ENCODE measurements around the gene UNC50.

Gene UNC50

DNA sequence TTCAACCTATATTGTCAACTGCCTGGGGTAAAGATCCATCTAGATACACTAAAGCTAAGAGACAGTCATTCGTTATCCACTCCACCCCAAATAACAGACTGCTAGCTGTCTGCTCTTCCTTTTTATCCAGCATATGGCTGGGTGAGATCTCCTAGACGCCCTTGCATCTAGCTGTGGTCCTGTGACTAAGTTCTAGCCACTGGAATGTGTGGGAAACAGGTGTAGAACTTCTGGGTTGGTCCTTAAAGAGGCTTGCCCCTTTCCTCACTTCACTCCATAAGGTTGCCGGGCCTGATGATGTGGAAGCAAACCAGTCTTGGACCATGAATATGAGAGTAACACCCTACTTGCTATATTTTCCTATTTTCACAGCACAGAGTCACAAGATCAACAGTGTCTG lies 3.3 kb upstream of the UNC50 start:
- TF ChIP-seq, protein P1, sequence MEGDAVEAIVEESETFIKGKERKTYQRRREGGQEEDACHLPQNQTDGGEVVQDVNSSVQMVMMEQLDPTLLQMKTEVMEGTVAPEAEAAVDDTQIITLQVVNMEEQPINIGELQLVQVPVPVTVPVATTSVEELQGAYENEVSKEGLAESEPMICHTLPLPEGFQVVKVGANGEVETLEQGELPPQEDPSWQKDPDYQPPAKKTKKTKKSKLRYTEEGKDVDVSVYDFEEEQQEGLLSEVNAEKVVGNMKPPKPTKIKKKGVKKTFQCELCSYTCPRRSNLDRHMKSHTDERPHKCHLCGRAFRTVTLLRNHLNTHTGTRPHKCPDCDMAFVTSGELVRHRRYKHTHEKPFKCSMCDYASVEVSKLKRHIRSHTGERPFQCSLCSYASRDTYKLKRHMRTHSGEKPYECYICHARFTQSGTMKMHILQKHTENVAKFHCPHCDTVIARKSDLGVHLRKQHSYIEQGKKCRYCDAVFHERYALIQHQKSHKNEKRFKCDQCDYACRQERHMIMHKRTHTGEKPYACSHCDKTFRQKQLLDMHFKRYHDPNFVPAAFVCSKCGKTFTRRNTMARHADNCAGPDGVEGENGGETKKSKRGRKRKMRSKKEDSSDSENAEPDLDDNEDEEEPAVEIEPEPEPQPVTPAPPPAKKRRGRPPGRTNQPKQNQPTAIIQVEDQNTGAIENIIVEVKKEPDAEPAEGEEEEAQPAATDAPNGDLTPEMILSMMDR (IDR thresholded peaks at IDR 0.05; ENCODE audit: control extremely low read depth, extremely low read depth, low read depth, missing control alignments) = no peak
- ChIA-PET POLR2A (no interaction called here), CTCF (interaction anchor here (2.3 to 3.0 kb wide), 2 partner anchors 15 to 192 kb away, joined by 9 read pairs; no protein-coding TSS in a partner anchor)
- DNase-seq (ENCODE audit: extremely low spot score) = no peak

DNA sequence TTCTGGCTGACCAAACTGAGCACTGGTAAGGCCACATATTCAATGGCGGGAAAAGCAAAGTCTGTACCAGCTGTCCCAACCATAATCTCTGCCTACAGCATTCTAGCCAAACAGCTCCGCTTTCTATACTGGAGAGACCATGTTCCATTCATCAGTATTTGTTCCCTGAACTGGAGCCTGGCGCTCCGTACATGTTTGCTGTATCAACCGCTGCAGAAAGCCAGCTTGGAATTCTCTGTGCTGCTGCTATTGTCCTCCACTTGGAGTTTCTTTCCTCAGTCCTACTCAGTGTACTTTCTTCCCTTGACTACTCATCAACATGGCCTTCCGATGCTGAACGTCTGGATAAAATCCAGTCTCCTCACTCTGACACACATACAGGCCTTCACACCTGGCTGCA lies 2.0 kb upstream of the UNC50 start:
- ChIA-PET POLR2A (no interaction called here), CTCF (interaction anchor here (1.3 to 3.0 kb wide), 2 partner anchors 10 to 194 kb away, joined by 3 to 9 read pairs; no protein-coding TSS in a partner anchor)

DNA sequence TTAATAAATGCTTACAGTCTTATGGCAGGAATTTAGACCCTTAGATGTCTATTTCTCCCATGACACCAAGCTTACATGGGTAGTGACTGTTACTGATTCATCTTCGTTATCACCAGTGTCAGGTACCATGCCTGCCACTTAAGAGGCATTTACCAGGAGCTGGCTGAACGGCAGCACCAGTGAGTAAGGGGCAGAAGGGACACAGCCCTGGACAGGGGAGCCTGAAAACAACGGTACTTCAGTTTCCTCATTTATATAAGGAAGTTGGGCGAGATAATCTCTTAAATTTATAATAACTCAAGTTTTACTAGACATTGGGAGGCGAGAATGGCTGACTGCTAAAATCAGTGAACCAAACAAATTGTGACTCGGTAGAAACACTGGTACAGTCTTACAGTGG lies 1.3 kb upstream of the UNC50 start:
- CTCF ChIA-PET = interaction anchor here (1.4 to 3.0 kb wide), 2 partner anchors 38 to 194 kb away, joined by 3 to 9 read pairs; no protein-coding TSS in a partner anchor
- no peak for DNase-seq (ENCODE audit: extremely low spot score)
- TF ChIP-seq, protein P1 (IDR thresholded peaks at IDR 0.05; ENCODE audit: control extremely low read depth, extremely low read depth, low read depth, missing control alignments) = no peak
- POLR2A ChIA-PET = no interaction called here

More for the DNA sequence above, 2.0 kb upstream of the UNC50 start:
- no peak for DNase-seq (ENCODE audit: extremely low spot score)
- TF ChIP-seq, protein P1 (IDR thresholded peaks at IDR 0.05; ENCODE audit: control extremely low read depth, extremely low read depth, low read depth, missing control alignments) = no peak

DNA sequence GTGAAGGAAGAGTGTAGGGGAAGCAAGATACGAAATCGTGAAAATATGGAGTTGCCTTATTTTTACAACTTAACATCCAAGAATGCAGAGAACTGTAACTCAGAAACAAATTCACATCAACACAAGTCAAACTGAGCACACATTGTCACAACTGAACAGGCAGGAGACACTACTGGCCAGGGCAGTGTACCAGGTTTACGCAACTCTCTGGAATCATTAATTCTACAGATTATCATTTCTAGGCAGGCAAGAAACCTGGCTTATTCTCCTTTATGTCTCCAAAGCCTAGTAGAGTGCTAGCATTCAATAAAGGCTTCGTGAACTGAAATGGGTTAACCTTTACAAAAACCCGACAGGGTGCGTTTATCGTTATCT lies 661 bp upstream of the UNC50 start:
- ChIA-PET POLR2A (no interaction called here), CTCF (interaction anchor here (1.4 to 3.0 kb wide), 3 partner anchors 39 to 195 kb away, joined by 3 to 9 read pairs (median 5); no protein-coding TSS in a partner anchor)
- TF ChIP-seq, protein P1 (IDR thresholded peaks at IDR 0.05; ENCODE audit: control extremely low read depth, extremely low read depth, low read depth, missing control alignments) = no peak
- no peak for DNase-seq (ENCODE audit: extremely low spot score)

DNA sequence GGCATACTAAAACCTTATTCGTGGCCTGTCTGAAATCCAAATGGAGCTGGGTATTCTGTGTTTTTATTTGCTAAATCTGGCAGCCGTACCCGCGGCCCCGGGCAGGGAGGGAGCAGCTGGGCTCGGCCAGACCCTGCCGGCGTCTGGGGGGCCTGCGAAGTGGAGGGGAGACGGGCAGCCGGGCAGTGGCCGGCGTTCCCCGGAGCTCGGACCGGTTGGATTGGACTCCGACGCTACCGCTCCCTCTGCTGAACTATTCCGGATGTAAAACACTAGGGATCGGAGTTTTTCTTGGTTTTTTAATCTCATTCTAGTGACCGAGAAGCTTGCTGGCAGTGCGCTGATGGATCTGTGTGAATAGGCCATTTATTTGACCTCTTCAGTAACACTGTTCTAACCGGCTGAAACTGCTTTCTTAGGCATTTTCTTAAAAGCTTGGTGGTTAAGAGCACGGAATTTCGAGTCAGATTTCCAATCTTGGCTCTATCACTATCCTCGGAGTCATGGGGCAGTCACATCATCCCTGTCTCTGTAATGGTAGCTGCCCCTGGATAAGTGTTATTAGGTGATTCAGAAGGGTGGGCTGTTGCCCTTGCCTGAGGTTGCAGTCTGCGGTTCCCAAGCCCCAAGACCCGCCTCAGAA lies 694 bp downstream of the UNC50 start:
- DNase-seq (ENCODE audit: extremely low spot score) = no peak
- ChIA-PET POLR2A (no interaction called here), CTCF (interaction anchor here (0.7 to 2.0 kb wide), 4 partner anchors 52 to 909 kb away, joined by 3 to 5 read pairs (median 4); no protein-coding TSS in a partner anchor)
- TF ChIP-seq, protein P1 (IDR thresholded peaks at IDR 0.05; ENCODE audit: control extremely low read depth, extremely low read depth, low read depth, missing control alignments) = no peak

DNA sequence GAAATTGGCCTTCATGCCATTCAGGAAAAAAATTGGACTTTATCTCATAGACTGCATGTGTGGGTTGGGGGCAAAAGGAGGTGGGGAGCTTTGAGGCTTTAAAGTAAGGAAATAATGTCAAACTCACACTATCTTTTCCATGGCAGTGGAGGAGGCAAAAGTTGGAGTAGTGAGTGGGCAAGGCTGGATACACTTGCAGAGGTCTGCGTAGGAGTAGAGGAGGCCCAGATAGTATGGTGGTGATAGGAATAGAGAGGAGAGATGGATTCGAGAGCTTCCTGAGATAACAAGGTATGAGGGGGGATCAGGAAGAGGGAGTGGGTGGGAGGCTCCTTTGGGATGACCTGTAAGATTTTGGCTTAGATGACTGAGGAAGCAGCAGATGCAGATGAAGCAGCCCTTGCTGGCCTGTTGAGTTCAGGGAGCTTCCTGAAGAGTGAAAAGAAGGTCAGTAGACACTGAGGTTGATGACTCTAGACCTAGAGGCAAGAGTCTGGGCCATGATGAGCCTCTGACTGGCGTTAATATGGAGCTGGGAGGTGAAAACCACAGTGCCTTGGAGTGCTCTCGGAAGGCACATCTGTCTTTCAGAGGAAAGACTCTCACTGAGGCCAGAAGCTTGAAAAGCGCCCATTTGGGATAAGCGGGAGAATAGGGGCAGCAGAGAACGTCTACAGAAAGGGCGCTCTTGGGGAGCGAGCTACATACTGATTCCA lies 5.8 kb downstream of the UNC50 start:
- no peak for DNase-seq (ENCODE audit: extremely low spot score)
- TF ChIP-seq, protein P1 (IDR thresholded peaks at IDR 0.05; ENCODE audit: control extremely low read depth, extremely low read depth, low read depth, missing control alignments) = no peak
- ChIA-PET POLR2A (no interaction called here), CTCF (interaction anchor here (1.0 to 1.1 kb wide), 3 partner anchors 18 to 452 kb away, joined by 3 to 4 read pairs (median 3); no protein-coding TSS in a partner anchor)

All from GM10248 (cell line).